ENCODE results near the gene ERG. TPM values are rescaled to one million over a fixed set of nuclear protein-coding genes. Genes with fewer than 3 reads are reported as not detected.

ERG gene
- total RNA-seq, 1 experiment from 2014 or later = 0.11 TPM

GRCh38 chr21:38447611-38448010, 50.7 kb downstream of the ERG start:
- H3T11ph ChIP-seq (ENCODE audit: low read length) = no peak overlapping the region
- Mint-ChIP-seq H3K4me1 (peaks cover 11% of the 10 kb centered on the region in 2 experiments), H3K27ac (no peak overlapping the region), H3K9me3 (no peaks in the 10 kb centered on the region; a peak in 2 of 5 replicates), H3K4me3 (no peak overlapping the region), H3K27me3 (ENCODE audit: low read depth) (peaks cover 95% of the 10 kb centered on the region), H3K36me3 (ENCODE audit: insufficient read depth in 1 of 3, low read depth in 3 of 3) (no peaks in the 10 kb centered on the region)
- TF ChIP-seq CTCF (conservative IDR thresholded peaks at IDR 0.05) = no peak
- H2AFZ ChIP-seq (ENCODE audit: low read length) = no peak overlapping the region
- WGBS (ENCODE audit: extremely low coverage, insufficient read length, low lambda C conversion rate) = no CpG with 5 or more reads among the region's 3 CpGs
- H3K23ac ChIP-seq (ENCODE audit: insufficient read length, low read depth, low read length) = no peak overlapping the region
- H3K9ac ChIP-seq (ENCODE audit: extremely low read depth, insufficient read length, low read length) = no peak overlapping the region
- DNase-seq = no peak
- H3K79me2 ChIP-seq (ENCODE audit: insufficient read depth, low read length) = no peaks in the 10 kb centered on the region
- no peak overlapping the region for H3K27ac ChIP-seq (ENCODE audit: insufficient read length, low read depth, low read length)
- H3K9me3 ChIP-seq (ENCODE audit: control insufficient read depth, low read depth, low read length) = no peaks in the 10 kb centered on the region
- H3K18ac ChIP-seq (ENCODE audit: insufficient read length, low read depth, low read length) = no peak overlapping the region
- H2BK12ac ChIP-seq (ENCODE audit: insufficient read length, low read depth, low read length) = no peak overlapping the region
- H3K79me1 ChIP-seq (ENCODE audit: insufficient read depth, low read depth, low read length, poor library complexity, severe bottlenecking) = no peaks in the 10 kb centered on the region
- no peak overlapping the region for H2BK120ac ChIP-seq (ENCODE audit: low read depth, low read length, poor library complexity, severe bottlenecking)
- peaks cover 7% of the 10 kb centered on the region; the same call in 1 of the 2 replicates for H3K27me3 ChIP-seq (ENCODE audit: insufficient read depth, low read length)
- no peak overlapping the region for H3K56ac ChIP-seq (ENCODE audit: insufficient read length, low read depth, low read length)
- H3K4ac ChIP-seq (ENCODE audit: low read depth, low read length) = no peak overlapping the region
- no peak overlapping the region for H2BK20ac ChIP-seq (ENCODE audit: low read depth, low read length, poor library complexity, severe bottlenecking)
- H4K5ac ChIP-seq (ENCODE audit: insufficient read length, low read depth, low read length) = no peak overlapping the region
- no peak overlapping the region for H4K8ac ChIP-seq (replicated peaks; ENCODE audit: insufficient read length, low read depth, low read length)
- no peaks in the 10 kb centered on the region for H3K4me1 ChIP-seq (ENCODE audit: insufficient read depth, low read length)
- no peak overlapping the region for H3K4me2 ChIP-seq (ENCODE audit: insufficient read depth, insufficient read length, low read length)
- no peak overlapping the region for H2BK5ac ChIP-seq (ENCODE audit: insufficient read length, low read length)
- H3K23me2 ChIP-seq (ENCODE audit: insufficient read length, low read depth, low read length, poor library complexity, severe bottlenecking) = no peaks in the 10 kb centered on the region
- no peaks in the 10 kb centered on the region for H4K20me1 ChIP-seq (ENCODE audit: control insufficient read depth, insufficient read depth, insufficient read length)
- H2BK15ac ChIP-seq (ENCODE audit: low read depth, low read length) = no peak overlapping the region
- no peak overlapping the region for H2AK5ac ChIP-seq (ENCODE audit: insufficient read length, low read length)
- no peak overlapping the region for H3K14ac ChIP-seq (ENCODE audit: insufficient read depth, low read length)
- H4K91ac ChIP-seq (ENCODE audit: insufficient read length, low read depth, low read length) = no peak overlapping the region

All from H9 (cell line).